ENCODE data around the gene SERPINB8.

SERPINB8 gene

DNA sequence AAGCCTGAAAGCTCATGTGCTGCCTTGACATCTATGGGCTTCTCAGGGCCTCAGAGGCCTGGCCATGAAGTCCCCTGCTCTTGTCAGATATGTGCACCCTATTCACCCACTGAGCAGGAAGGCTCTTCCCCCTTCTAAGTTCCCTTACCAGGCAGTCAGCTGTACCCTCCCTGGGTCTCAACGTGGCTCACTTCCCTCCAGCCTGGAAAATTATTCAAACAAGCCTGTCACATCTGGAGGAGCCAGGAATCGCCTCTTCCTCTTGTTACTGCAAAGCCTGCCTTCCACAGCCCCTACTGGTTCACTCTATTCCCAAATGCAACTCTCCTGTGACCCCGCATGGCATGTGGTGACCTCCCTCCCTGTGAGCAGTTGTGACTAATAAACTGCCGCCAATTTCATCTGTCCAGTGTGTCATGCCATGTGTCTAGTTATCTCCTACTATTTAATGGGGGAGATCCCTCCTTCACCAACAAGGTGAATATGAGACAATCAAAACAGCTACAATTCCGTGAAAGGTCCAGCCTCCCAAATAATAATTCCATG lies 8.4 kb upstream of the SERPINB8 start:
- no peak overlapping the region for H3K23ac ChIP-seq (ENCODE audit: low read depth, low read length, poor library complexity)
- peak overlapping the region in 1 of 2 donors; percentile 25 for H3K4me3 ChIP-seq (ENCODE audit: low read length in 2 of 2)
- H3K27me3 ChIP-seq (ENCODE audit: control insufficient read depth in 3 of 3, insufficient read depth in 3 of 3, low read depth in 1 of 3, low read length in 3 of 3): peaks cover 0 to 7% (median 0%) of the 10 kb centered on the region in 3 experiments
- H3K79me1 ChIP-seq (ENCODE audit: low read depth, low read length): no peaks in the 10 kb centered on the region
- H2BK120ac ChIP-seq (ENCODE audit: low read depth, low read length): no peak overlapping the region
- no peaks in the 10 kb centered on the region for H3K36me3 ChIP-seq (replicated peaks in 1 of 2; ENCODE audit: control insufficient read depth in 2 of 2, insufficient read depth in 2 of 2, low read length in 2 of 2)
- H2BK15ac ChIP-seq (ENCODE audit: low read length): no peak overlapping the region
- no peaks in the 10 kb centered on the region for H3K9me3 ChIP-seq (replicated peaks in 1 of 2; ENCODE audit: control insufficient read depth in 2 of 2, insufficient read depth in 1 of 2, low read depth in 1 of 2, low read length in 2 of 2)
- no peak overlapping the region for H3K14ac ChIP-seq (ENCODE audit: low read length)
- H2BK5ac ChIP-seq (ENCODE audit: low read length): no peak overlapping the region
- no peak overlapping the region for H3K9ac ChIP-seq (ENCODE audit: low read depth, low read length, poor library complexity)
- H3K4me2 ChIP-seq (ENCODE audit: insufficient read depth, low read length, poor library complexity, severe bottlenecking): no peak overlapping the region
- no peak overlapping the region for H4K91ac ChIP-seq (ENCODE audit: low read depth, low read length, poor library complexity)
- H2BK12ac ChIP-seq (ENCODE audit: low read length): no peak overlapping the region
- no CpG with 5 or more reads among the region's 5 CpGs for WGBS, 2 donors (ENCODE audit: extremely low coverage in 2 of 2, insufficient read length in 2 of 2, insufficient replicate concordance in 1 of 2)
- H3K4me1 ChIP-seq (ENCODE audit: control insufficient read depth in 2 of 2, insufficient read depth in 1 of 2, low read depth in 1 of 2, low read length in 2 of 2): no peaks in the 10 kb centered on the region
- H3K27ac ChIP-seq (replicated peaks; ENCODE audit: low read length): no peak overlapping the region
- no peak overlapping the region for H4K8ac ChIP-seq (ENCODE audit: low read depth, low read length)
- H2AK5ac ChIP-seq (ENCODE audit: low read depth, low read length): no peak overlapping the region
- no peak overlapping the region for H2AFZ ChIP-seq (ENCODE audit: low read length)
- H3K4ac ChIP-seq (ENCODE audit: low read length): no peak overlapping the region
- no peak overlapping the region for H3K18ac ChIP-seq (ENCODE audit: low read length)
- DNase-seq (ENCODE audit: low spot score): no peak

DNA sequence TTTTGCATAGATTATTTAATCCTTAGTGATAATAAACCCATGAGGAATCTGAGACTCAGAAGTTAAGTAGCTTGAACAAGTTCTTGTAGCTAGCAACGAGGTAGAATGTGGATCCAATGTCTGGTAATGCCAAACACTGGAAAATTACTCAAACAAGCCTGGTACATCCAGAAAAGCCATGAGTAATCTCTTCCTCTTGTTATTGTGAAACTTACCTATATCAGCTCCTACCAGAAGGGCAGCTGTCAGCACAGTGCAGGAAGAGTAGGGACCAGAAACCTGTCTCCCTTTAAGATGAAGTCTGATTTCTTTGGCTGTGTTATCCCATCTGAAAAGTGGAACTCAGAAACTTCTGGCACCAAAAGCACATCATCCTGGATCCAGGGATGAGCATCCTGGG lies 7.7 kb upstream of the SERPINB8 start:
- no peak for DNase-seq (ENCODE audit: low spot score)
- H2AK5ac ChIP-seq (ENCODE audit: low read depth, low read length): no peak overlapping the region
- H3K4me1 ChIP-seq (ENCODE audit: control insufficient read depth in 2 of 2, insufficient read depth in 1 of 2, low read depth in 1 of 2, low read length in 2 of 2): no peaks in the 10 kb centered on the region
- no CpG with 5 or more reads among the region's 1 CpG for WGBS, 2 donors (ENCODE audit: extremely low coverage in 2 of 2, insufficient read length in 2 of 2, insufficient replicate concordance in 1 of 2)
- H3K23ac ChIP-seq (ENCODE audit: low read depth, low read length, poor library complexity): no peak overlapping the region
- no peaks in the 10 kb centered on the region for H3K9me3 ChIP-seq (replicated peaks in 1 of 2; ENCODE audit: control insufficient read depth in 2 of 2, insufficient read depth in 1 of 2, low read depth in 1 of 2, low read length in 2 of 2)
- H3K4me2 ChIP-seq (ENCODE audit: insufficient read depth, low read length, poor library complexity, severe bottlenecking): no peak overlapping the region
- H3K4ac ChIP-seq (ENCODE audit: low read length): no peak overlapping the region
- H2BK12ac ChIP-seq (ENCODE audit: low read length): no peak overlapping the region
- H3K36me3 ChIP-seq (replicated peaks in 1 of 2; ENCODE audit: control insufficient read depth in 2 of 2, insufficient read depth in 2 of 2, low read length in 2 of 2): no peaks in the 10 kb centered on the region
- H4K91ac ChIP-seq (ENCODE audit: low read depth, low read length, poor library complexity): no peak overlapping the region
- no peak overlapping the region for H4K8ac ChIP-seq (ENCODE audit: low read depth, low read length)
- no peak overlapping the region for H2BK120ac ChIP-seq (ENCODE audit: low read depth, low read length)
- peaks cover 0 to 4% (median 0%) of the 10 kb centered on the region in 3 experiments for H3K27me3 ChIP-seq (ENCODE audit: control insufficient read depth in 3 of 3, insufficient read depth in 3 of 3, low read depth in 1 of 3, low read length in 3 of 3)
- no peak overlapping the region for H3K9ac ChIP-seq (ENCODE audit: low read depth, low read length, poor library complexity)
- H3K18ac ChIP-seq (ENCODE audit: low read length): no peak overlapping the region
- H2BK5ac ChIP-seq (ENCODE audit: low read length): no peak overlapping the region
- H3K14ac ChIP-seq (ENCODE audit: low read length): no peak overlapping the region
- H2AFZ ChIP-seq (ENCODE audit: low read length): no peak overlapping the region
- H3K27ac ChIP-seq (replicated peaks; ENCODE audit: low read length): no peak overlapping the region
- H2BK15ac ChIP-seq (ENCODE audit: low read length): no peak overlapping the region
- no peaks in the 10 kb centered on the region for H3K79me1 ChIP-seq (ENCODE audit: low read depth, low read length)
- no peak overlapping the region for H3K4me3 ChIP-seq (ENCODE audit: low read length in 2 of 2)

DNA sequence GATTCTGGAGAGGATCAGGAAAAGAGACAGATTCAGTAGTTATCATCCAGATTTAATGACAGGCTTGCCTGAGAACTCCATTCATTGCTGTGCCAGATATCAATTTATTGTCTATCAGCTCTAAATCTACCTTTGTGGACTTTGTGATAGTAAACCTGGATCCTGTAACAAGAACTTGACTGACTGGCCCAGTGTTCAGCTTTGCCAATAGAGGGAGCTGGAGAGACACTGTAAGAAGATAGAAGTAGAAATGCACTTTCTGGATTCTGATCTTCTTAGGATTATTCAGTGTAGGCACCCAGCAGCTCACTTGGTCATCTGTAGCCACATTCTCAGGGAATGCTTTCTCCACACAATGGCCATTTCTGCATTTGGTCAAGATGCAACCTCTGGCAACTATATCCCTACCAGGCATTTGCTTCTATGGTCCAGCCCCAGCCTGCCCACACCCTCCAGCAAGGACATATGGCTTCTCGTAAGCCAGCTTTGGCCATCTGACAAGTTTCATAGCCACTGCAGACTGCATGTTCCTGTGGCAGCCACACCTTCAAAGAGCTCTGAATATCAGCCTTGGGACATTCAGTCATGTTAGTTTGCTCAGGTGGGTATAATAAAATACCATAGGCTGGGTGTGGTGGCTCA lies 6.1 kb upstream of the SERPINB8 start:
- no peak overlapping the region for H3K27ac ChIP-seq (replicated peaks; ENCODE audit: low read length)
- WGBS, 2 donors (ENCODE audit: extremely low coverage in 2 of 2, insufficient read length in 2 of 2, insufficient replicate concordance in 1 of 2): no CpG with 5 or more reads among the region's 1 CpG
- H3K23ac ChIP-seq (ENCODE audit: low read depth, low read length, poor library complexity): no peak overlapping the region

DNA sequence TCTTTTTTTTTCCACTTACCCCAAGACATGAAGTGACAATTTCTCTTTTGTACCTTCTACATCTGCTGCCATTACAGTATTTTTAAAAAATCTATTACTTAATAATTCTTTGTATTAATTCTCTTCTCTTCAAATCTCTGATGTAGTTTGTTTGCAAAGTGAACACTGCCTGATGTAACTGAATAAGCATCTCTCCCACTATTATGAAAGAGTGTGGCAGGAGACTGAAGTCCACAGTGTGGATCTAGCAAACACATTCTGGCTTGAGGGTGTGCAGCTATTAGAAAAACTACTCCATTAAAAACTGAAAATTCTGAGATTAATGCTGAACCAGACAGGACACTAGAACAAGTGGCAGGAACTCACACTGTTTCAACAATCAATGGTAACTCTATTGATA lies 5.0 kb upstream of the SERPINB8 start:
- Histone ChIP-seq H3K79me1 (ENCODE audit: low read depth, low read length) (no peaks in the 10 kb centered on the region), H3K23ac (ENCODE audit: low read depth, low read length, poor library complexity) (no peak overlapping the region), H3K18ac (ENCODE audit: low read length) (no peak overlapping the region), H2BK15ac (ENCODE audit: low read length) (no peak overlapping the region), H3K14ac (ENCODE audit: low read length) (no peak overlapping the region), H3K9ac (ENCODE audit: low read depth, low read length, poor library complexity) (no peak overlapping the region), H2AK5ac (ENCODE audit: low read depth, low read length) (no peak overlapping the region), H2BK5ac (ENCODE audit: low read length) (no peak overlapping the region), H4K91ac (ENCODE audit: low read depth, low read length, poor library complexity) (no peak overlapping the region), H2BK120ac (ENCODE audit: low read depth, low read length) (no peak overlapping the region), H3K4me2 (ENCODE audit: insufficient read depth, low read length, poor library complexity, severe bottlenecking) (no peak overlapping the region), H2BK12ac (ENCODE audit: low read length) (no peak overlapping the region), H2AFZ (ENCODE audit: low read length) (no peak overlapping the region), H3K27me3 (ENCODE audit: control insufficient read depth in 3 of 3, insufficient read depth in 3 of 3, low read depth in 1 of 3, low read length in 3 of 3) (peaks cover 0 to 4% (median 0%) of the 10 kb centered on the region in 3 experiments), H3K9me3 (replicated peaks in 1 of 2; ENCODE audit: control insufficient read depth in 2 of 2, insufficient read depth in 1 of 2, low read depth in 1 of 2, low read length in 2 of 2) (no peaks in the 10 kb centered on the region), H3K4me3 (ENCODE audit: low read length in 2 of 2) (no peak overlapping the region), H3K36me3 (replicated peaks in 1 of 2; ENCODE audit: control insufficient read depth in 2 of 2, insufficient read depth in 2 of 2, low read length in 2 of 2) (no peaks in the 10 kb centered on the region), H3K27ac (replicated peaks; ENCODE audit: low read length) (no peak overlapping the region), H3K4ac (ENCODE audit: low read length) (no peak overlapping the region), H3K4me1 (ENCODE audit: control insufficient read depth in 2 of 2, insufficient read depth in 1 of 2, low read depth in 1 of 2, low read length in 2 of 2) (no peaks in the 10 kb centered on the region), H4K8ac (ENCODE audit: low read depth, low read length) (no peak overlapping the region)
- DNase-seq (ENCODE audit: low spot score): no peak

More for the DNA sequence above, 6.1 kb upstream of the SERPINB8 start:
- H3K14ac ChIP-seq (ENCODE audit: low read length): no peak overlapping the region
- no peak overlapping the region for H3K4me2 ChIP-seq (ENCODE audit: insufficient read depth, low read length, poor library complexity, severe bottlenecking)
- H2AFZ ChIP-seq (ENCODE audit: low read length): no peak overlapping the region
- no peak overlapping the region for H2BK15ac ChIP-seq (ENCODE audit: low read length)
- no peak overlapping the region for H2BK120ac ChIP-seq (ENCODE audit: low read depth, low read length)
- no peak overlapping the region for H3K4me3 ChIP-seq (ENCODE audit: low read length in 2 of 2)
- H3K27me3 ChIP-seq (ENCODE audit: control insufficient read depth in 3 of 3, insufficient read depth in 3 of 3, low read depth in 1 of 3, low read length in 3 of 3): peaks cover 0 to 4% (median 0%) of the 10 kb centered on the region in 3 experiments
- H3K9ac ChIP-seq (ENCODE audit: low read depth, low read length, poor library complexity): no peak overlapping the region
- H2BK5ac ChIP-seq (ENCODE audit: low read length): no peak overlapping the region
- no peak overlapping the region for H3K18ac ChIP-seq (ENCODE audit: low read length)
- H3K36me3 ChIP-seq (replicated peaks in 1 of 2; ENCODE audit: control insufficient read depth in 2 of 2, insufficient read depth in 2 of 2, low read length in 2 of 2): no peaks in the 10 kb centered on the region
- H4K91ac ChIP-seq (ENCODE audit: low read depth, low read length, poor library complexity): no peak overlapping the region
- H2BK12ac ChIP-seq (ENCODE audit: low read length): no peak overlapping the region
- no peak for DNase-seq (ENCODE audit: low spot score)
- H3K4ac ChIP-seq (ENCODE audit: low read length): no peak overlapping the region
- H2AK5ac ChIP-seq (ENCODE audit: low read depth, low read length): no peak overlapping the region
- no peak overlapping the region for H4K8ac ChIP-seq (ENCODE audit: low read depth, low read length)
- H3K9me3 ChIP-seq (replicated peaks in 1 of 2; ENCODE audit: control insufficient read depth in 2 of 2, insufficient read depth in 1 of 2, low read depth in 1 of 2, low read length in 2 of 2): no peaks in the 10 kb centered on the region
- H3K79me1 ChIP-seq (ENCODE audit: low read depth, low read length): no peaks in the 10 kb centered on the region
- no peaks in the 10 kb centered on the region for H3K4me1 ChIP-seq (ENCODE audit: control insufficient read depth in 2 of 2, insufficient read depth in 1 of 2, low read depth in 1 of 2, low read length in 2 of 2)

Data from neuronal stem cell (in vitro differentiated cells).